Body of pancreas (tissue), 4 donors: Measurements from ENCODE around the gene COX5A. TPM values are rescaled to one million over a fixed set of nuclear protein-coding genes. Genes with fewer than 3 reads are reported as not detected.
A peak's percentile ranks its signal among the peaks of the same experiment; 100 is the strongest.

Experiments
- ATAC-seq: fragments of 150-250 bp; one replicate; pipeline ENCODE4 v1.9.1; 2016
- DNase-seq, 4 donors: peaks; one replicate each; pipeline ENCODE4 v3.0.0-alpha.2; 2019
- H3K27ac ChIP-seq, 4 donors: fragments of 200-600 bp; sonication (generic); 1 replicate in 3 of 4; 2 replicates in 1 of 4; pipeline versions ENCODE4 v1.5.1 to v1.6.1; 2016 to 2019; ENCODE audit warnings: mild to moderate bottlenecking in 1 of 4, mixed read lengths in 1 of 4, moderate library complexity in 1 of 4
- H3K27me3 ChIP-seq, 2 donors: fragments of 200-600 bp; sonication (generic); one replicate each; pipeline ENCODE4 v1.6.0; 2016; ENCODE audit warnings: mild to moderate bottlenecking in 1 of 2
- H3K36me3 ChIP-seq, 2 donors: fragments of 200-600 bp; sonication (generic); replicated peaks in 1 of 2; 2 replicates each; pipeline ENCODE4 v1.5.1; 2016; ENCODE audit warnings: low read depth in 2 of 2; ENCODE audit not compliant: insufficient read depth in 1 of 2
- H3K4me1 ChIP-seq: fragments of 200-600 bp; sonication (generic); one replicate; pipeline ENCODE4 v1.6.0; 2016
- H3K4me3 ChIP-seq, 2 donors: fragments of 200-600 bp; sonication (generic); 1 replicate in 1 of 2; 2 replicates in 1 of 2; pipeline ENCODE4 v1.5.1; 2016 to 2019
- H3K9me3 ChIP-seq, 3 donors: fragments of 200-600 bp; sonication (generic); 1 replicate in 2 of 3; 2 replicates in 1 of 3; pipeline ENCODE4 v1.5.1; 2016
- CTCF ChIP-seq, 7 experiments: fragments of 450-650 bp in 4 of 7; fragments of 200-600 bp in 3 of 7; sonication (generic) in 3 of 7; IDR thresholded peaks; one replicate each; pipeline ENCODE4 v1.5.1; 2016 to 2019; ENCODE audit warnings: antibody characterized with exemption in 7 of 7
- POLR2A ChIP-seq, 3 donors: fragments of 450-650 bp; IDR thresholded peaks; one replicate each; pipeline ENCODE4 v1.6.1; 2016; ENCODE audit warnings: antibody characterized with exemption in 3 of 3, mild to moderate bottlenecking in 2 of 3
- WGBS, 2 donors: methylation state at CpG; one replicate each; pipeline ENCODE4 v1.1.5; 2017; 5-methylcytosine and 5-hydroxymethylcytosine counted together
- intact Hi-C: fragments of 100-400 bp; cut with DNase I; formaldehyde crosslinking; loops from one replicate; pipeline ENCODE4 v1.15.1; 2023
- total RNA-seq, 2 donors: library from RNA; depleted of rRNA; stranded (reverse); fragments of >200 nt; gene quantifications; one replicate each; pipeline ENCODE4 v1.1.0, GENCODE V29; 2016

COX5A gene
- total RNA-seq, 2 donors from 2014 or later: 50.1 to 61.5 TPM

- Histone ChIP-seq H3K4me1 (peaks cover 5% of the 10 kb centered on the region), H3K4me3 (no peak overlapping the region), H3K9me3 (no peaks in the 10 kb centered on the region), H3K27ac (no peak overlapping the region), H3K36me3 (no peaks in the 10 kb centered on the region), H3K27me3 (no peaks in the 10 kb centered on the region)
- no peak for DNase-seq
- intact Hi-C loops: no loop called here
- ATAC-seq: no peak
- TF ChIP-seq POLR2A (IDR thresholded peaks at IDR 0.05) (no peak), CTCF (IDR thresholded peaks at IDR 0.05) (no peak)
- WGBS, 2 donors: 81 to 82% methylated on average over 4 of the region's 4 CpGs
Measured at GRCh38 chr15:74884428-74885223, 53.2 kb downstream of the COX5A start.

GRCh38 chr15:74882528-74882927 is 55.3 kb downstream of the COX5A start:
- no peaks in the 10 kb centered on the region for H3K36me3 ChIP-seq
- no peak for ATAC-seq
- no peaks in the 10 kb centered on the region for H3K9me3 ChIP-seq

GRCh38 chr15:74878273-74878672 is 59.6 kb downstream of the COX5A start:
- WGBS, 2 donors: 65 to 67% methylated on average over 4 of the region's 4 CpGs
- H3K27ac ChIP-seq: no peak overlapping the region
- intact Hi-C loops: no loop called here

More at GRCh38 chr15:74882528-74882927, 55.3 kb downstream of the COX5A start:
- Histone ChIP-seq H3K27ac (no peak overlapping the region), H3K4me1 (no peaks in the 10 kb centered on the region), H3K27me3 (no peaks in the 10 kb centered on the region), H3K4me3 (no peak overlapping the region)
- DNase-seq: no peak
- 86 to 97% methylated on average over 5 to 6 of the region's 6 CpGs for WGBS, 2 donors
- TF ChIP-seq CTCF (IDR thresholded peaks at IDR 0.05) (no peak), POLR2A (IDR thresholded peaks at IDR 0.05) (no peak)
- intact Hi-C loops: no loop called here

GRCh38 chr15:74873756-74874424 is 64.0 kb downstream of the COX5A start:
- Histone ChIP-seq H3K27ac (peak overlapping the region in 3 of 4 donors; percentile 72 to 97 (median 97)), H3K4me3 (peak overlapping the region; percentile 42 to 63), H3K9me3 (no peaks in the 10 kb centered on the region), H3K27me3 (no peaks in the 10 kb centered on the region), H3K36me3 (no peaks in the 10 kb centered on the region), H3K4me1 (peaks cover 35% of the 10 kb centered on the region)
- TF ChIP-seq POLR2A (IDR thresholded peaks at IDR 0.05) (no peak), CTCF (IDR thresholded peaks at IDR 0.05) (peak in 1 of 7 experiments; percentile 5)
- intact Hi-C loops: no loop called here
- peak; percentile 24 to 35 (median 31) for DNase-seq
- peak; percentile 19 for ATAC-seq
- WGBS, 2 donors: 22 to 30% methylated on average over 11 to 16 of the region's 16 CpGs

More at GRCh38 chr15:74878273-74878672, 59.6 kb downstream of the COX5A start:
- no peak overlapping the region for H3K4me3 ChIP-seq
- no peak for DNase-seq
- TF ChIP-seq POLR2A (IDR thresholded peaks at IDR 0.05) (no peak), CTCF (IDR thresholded peaks at IDR 0.05) (no peak)
- ATAC-seq: no peak
- no peaks in the 10 kb centered on the region for H3K4me1 ChIP-seq
- H3K9me3 ChIP-seq: no peaks in the 10 kb centered on the region
- H3K27me3 ChIP-seq: no peaks in the 10 kb centered on the region
- no peaks in the 10 kb centered on the region for H3K36me3 ChIP-seq
